Activated gamma-delta T cell (primary cell): ENCODE results near the gene RD3L.
"Not testable (repeated sequence)": the region's sequence is repeated elsewhere in the genome, so short reads cannot be mapped to it uniquely, and the experiment has no call there.

ENCODE experiments used
- DNase-seq: peaks from one replicate; lab custom pipeline; 2025; lab: John Stamatoyannopoulos, UW

RD3L gene

GRCh38 chr14:103928011-103928890 is 14.1 kb downstream of the RD3L start, which contains the start of gene TDRD9:
TDRD9 (plus strand) TSS chr14:103928456; CDS start chr14:103928510, 54 bp downstream.
- no peak for DNase-seq

GRCh38 chr14:103927566-103927965 is 14.8 kb downstream of the RD3L start:
- no peak for DNase-seq

GRCh38 chr14:103925316-103925715 is 17.0 kb downstream of the RD3L start:
- no peak for DNase-seq

GRCh38 chr14:103923863-103924262 is 18.5 kb downstream of the RD3L start:
- DNase-seq, result no peak

DNA sequence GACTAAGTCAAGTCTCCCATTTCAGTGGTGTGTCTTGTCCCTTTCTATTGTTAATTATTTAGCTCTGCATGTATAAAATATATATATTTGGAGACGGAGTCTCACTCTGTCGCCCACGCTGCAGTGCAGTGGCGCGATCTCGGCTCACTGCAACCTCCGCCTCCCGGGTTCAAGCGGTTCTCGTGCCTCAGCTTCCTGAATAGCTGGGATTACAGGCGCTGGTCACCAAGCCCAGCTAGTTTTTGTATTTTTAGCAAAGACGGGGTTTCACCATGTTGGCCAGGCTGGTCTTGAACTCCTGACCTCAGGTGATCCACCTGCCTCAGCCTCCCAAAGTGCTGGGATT is 20.5 kb downstream of the RD3L start:
- DNase-seq, result not testable (repeated sequence)

- peak; percentile 96 for DNase-seq
These were observed 21.1 kb downstream of the RD3L start for GRCh38 chr14:103920981-103921854.

GRCh38 chr14:103916636-103917262 is 25.6 kb downstream of the RD3L start:
- no peak for DNase-seq

GRCh38 chr14:103915616-103916015 is 26.7 kb downstream of the RD3L start:
- no peak for DNase-seq

- no peak for DNase-seq
These were observed 31.3 kb downstream of the RD3L start for GRCh38 chr14:103910984-103911383.

GRCh38 chr14:103910262-103910935 is 31.9 kb downstream of the RD3L start:
- DNase-seq, result no peak

GRCh38 chr14:103909531-103910261 is 32.6 kb downstream of the RD3L start:
- DNase-seq, result no peak

DNA sequence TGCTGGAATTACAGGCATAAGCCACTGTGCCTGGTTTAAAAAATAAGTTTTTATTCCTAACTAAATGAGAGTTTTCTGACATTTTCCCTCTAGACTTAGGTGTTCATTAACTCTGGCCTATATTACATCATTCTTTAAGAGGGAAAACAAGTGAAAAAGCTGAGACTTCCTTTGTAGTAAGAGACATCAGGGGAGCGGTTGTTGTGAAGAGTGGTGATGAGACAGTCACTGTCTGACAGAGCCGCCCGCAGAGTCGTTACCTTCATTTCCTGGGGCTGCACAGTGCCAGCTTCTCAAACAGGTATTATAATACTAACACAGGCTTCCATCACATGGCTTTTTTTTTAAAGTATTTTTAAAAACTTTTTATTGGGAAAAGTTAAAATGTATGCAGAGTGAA is 33.7 kb downstream of the RD3L start:
- DNase-seq, result no peak

- DNase-seq, result no peak
These were observed 36.4 kb downstream of the RD3L start for GRCh38 chr14:103905842-103906456.

DNA sequence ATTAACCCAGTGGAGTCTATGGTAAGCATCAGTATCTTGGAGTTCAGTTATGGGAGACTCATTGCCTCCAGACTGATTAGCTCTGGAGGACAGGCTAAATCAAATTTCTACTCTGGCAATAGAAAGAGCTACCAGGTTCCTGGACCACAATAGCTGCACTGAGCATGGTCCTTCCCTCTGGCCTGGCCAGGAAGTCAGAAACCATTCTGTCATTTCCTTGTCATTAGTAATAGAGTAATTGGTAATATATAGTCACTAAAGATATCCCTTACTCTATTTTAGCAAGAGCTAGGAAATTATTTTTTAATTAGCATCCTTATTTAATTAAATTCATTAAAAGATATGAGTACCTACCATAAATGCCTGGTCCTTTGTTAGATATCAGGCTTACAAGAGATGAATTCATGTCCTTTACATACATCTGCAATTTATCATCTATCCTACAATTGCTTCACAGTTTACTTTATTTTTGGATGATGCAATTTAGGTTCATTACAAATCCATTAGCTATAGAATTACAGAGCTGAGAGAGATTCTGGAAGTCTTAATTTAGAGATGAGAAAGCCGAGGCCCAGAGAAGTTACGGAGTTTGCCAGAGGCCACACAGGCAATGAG is 37.7 kb downstream of the RD3L start:
- DNase-seq, result no peak

DNA sequence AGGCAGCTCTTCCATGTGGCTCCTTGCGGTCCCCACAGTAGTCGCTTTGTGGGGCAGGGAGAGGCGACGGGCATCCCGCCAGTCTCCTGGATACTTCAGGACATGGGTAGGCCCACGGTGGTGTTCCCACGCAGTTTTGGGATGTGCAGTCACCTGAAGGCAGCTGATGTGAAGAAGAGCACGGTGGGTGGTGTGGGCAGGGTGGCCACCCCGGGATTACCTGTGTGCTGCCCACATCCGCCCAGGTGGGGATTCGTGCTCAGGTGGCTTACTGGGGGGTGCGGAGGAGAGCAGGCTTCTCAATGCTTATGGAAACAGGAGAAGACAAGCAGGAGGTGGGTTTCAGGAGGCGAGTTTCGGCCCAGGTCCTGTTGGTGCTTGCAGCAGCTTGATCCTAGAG is 42.5 kb downstream of the RD3L start:
- DNase-seq, result no peak

GRCh38 chr14:103899316-103899715 is 43.0 kb downstream of the RD3L start:
- DNase-seq, result no peak

DNA sequence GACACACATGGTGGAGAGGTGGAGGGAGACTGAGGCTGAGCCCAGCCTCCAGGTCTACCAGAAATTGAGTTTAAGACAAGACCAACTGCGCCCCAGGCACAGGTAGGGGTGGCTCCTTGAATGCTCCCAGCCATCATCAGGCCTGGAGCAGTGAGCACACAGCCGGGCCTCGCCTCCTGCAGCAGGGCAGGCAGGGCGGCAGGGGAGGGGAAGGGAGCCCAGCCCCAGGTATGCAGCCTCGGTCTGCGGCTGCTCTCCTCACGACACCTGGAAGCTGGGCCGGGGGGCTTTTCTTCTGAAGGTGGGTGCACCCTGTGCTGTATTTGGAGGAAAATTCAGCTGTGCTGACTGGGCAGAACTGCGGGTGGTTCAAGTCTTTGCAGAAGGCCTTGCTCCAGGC is 43.6 kb downstream of the RD3L start:
- no peak for DNase-seq

DNA sequence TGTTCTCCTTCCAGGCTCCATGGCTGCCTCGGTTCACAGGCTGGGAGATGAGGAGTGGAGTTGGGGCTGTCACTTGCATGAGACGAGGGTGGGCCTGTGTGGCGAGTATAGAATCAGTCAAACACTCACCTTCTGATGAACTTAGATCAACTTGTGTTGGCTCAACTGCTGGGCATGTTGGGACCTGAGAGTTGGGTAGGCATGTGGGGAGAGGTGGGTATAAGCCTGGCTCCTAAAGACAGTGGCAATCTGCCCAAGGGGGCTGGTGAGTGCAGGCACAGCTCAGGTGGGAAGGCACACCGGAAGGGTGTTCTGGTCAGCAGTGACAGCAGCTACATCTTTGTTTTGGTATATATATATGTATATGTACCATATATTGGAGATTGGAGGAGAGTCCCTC is 44.1 kb downstream of the RD3L start:
- no peak for DNase-seq

DNA sequence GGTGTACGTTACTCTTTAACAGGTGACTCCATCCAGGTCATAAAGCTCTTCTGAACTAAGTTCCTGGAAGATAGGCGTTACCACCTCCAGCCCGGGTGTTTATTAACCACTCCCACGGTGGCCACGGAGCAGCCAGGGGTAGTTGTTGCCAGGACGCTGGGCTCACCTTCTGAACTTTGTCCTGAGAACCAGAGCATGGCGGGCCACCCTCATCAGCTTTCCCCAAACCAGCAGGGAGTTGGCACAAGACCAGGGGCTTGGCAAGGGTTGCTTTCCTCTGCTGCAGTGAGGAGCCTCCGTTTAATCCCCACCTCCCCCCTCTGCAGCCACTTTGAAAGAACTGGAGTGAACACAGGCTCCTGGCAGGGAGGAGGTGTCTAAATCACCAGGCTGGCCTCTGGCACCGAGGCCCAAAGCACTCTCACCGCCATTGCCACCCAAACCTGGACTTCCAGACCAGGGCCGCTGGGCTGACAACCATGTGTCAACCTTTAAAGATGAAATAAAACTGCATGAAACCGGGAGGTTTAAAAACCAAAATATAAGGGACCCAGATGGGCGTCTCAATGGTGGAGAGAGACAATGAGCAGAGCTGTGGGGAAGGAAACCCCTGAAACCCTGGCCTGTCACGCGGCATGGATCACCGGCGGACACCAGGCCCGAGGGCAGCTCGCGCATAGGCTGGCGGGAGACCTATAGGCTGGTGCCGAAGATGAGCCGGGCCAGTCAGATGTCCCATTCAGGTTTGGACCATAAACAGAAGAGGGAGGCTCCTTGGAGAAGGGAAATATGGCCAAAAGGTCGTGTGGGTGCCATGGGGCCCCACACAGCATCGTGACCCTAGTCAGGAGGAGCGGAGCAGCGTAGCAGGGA is 45.0 kb downstream of the RD3L start:
- no peak for DNase-seq
